Measurements from ENCODE around the gene RAB8B.
"Not testable (repeated sequence)": the region's sequence is repeated elsewhere in the genome, so short reads cannot be mapped to it uniquely, and the experiment has no call there.

The RAB8B gene

DNA sequence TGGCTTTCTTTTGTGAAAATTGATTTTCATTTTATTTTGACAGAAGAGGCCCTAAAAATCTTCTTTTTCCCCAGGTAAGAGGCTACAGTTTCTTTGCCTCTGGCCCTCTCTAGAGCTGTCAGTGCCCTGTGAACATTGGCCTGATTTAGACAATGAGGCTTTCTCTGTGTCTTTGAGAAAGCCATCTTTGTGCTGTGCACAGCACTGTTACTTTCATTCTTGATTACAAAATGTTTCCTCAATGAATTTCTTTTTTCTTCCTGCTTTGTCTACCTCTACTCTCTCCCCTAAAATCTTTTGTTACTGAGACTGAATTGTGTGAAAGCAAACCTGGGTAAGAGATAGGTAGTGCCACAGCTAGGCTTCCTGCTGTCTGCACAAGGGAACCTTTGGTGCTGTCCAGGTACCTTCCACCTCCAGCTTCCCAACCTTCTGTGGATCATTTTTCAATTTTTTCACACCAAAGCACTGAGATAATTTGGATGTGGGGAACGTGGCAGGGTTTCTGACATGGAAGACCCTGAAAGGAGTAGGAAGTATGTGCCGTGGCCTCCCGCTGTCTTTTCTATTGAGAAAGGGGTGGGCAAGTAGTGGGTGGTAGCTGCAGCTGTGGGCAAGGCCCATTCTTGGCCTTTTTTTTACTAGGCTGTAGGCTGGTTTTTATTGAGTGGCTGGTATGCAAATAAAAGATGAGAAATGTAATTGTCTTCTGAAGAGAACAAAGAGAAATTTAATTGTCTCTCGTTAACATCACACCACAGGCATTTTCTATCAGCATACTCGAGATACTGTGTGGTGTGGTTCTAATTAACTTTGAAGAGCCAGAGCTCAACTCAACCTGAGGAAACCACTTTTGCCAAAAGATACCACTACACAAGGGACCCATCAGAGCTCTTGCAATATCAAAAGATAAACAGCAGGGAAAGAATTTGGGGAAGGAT is 21.0 kb downstream of the RAB8B start:
- DNase-seq: no peak

DNA sequence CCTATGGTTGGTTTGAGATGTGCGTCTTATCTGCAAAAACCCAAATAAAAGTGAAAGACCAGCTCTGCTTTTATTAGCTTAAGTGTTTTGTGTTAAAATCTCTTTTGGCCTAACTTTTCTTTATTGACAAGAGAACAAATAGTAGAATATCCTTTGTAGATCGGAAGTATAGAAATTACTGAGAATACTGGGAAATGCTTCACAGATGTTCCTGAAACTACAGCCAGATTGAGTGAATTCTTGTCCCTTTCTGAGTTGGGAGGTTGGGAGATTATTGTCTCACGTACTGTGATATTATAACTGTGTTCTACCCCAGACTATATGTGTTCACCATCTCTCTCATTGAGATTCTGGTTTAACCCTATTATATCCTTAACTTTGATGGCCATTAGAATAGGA is 21.7 kb downstream of the RAB8B start:
- DNase-seq: no peak

DNA sequence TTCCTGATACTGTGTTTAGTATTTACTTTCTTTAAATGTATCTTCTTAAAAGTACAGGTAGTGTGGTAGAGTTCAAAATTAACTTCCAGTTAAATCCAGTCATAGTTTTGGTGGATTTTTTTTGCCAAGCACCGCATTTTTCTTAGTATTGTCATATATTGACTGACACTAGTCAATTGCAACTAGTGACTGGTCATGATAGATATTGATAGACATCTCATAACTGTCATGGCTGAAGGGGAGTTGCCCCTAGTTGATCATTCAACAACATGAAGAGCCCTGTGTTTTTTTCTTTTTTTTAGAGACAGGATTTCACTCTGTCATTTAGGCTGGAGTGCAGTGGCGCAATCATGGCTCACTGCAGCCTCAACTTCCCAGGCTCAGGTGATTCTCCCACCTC is 22.1 kb downstream of the RAB8B start:
- no peak for DNase-seq

DNA sequence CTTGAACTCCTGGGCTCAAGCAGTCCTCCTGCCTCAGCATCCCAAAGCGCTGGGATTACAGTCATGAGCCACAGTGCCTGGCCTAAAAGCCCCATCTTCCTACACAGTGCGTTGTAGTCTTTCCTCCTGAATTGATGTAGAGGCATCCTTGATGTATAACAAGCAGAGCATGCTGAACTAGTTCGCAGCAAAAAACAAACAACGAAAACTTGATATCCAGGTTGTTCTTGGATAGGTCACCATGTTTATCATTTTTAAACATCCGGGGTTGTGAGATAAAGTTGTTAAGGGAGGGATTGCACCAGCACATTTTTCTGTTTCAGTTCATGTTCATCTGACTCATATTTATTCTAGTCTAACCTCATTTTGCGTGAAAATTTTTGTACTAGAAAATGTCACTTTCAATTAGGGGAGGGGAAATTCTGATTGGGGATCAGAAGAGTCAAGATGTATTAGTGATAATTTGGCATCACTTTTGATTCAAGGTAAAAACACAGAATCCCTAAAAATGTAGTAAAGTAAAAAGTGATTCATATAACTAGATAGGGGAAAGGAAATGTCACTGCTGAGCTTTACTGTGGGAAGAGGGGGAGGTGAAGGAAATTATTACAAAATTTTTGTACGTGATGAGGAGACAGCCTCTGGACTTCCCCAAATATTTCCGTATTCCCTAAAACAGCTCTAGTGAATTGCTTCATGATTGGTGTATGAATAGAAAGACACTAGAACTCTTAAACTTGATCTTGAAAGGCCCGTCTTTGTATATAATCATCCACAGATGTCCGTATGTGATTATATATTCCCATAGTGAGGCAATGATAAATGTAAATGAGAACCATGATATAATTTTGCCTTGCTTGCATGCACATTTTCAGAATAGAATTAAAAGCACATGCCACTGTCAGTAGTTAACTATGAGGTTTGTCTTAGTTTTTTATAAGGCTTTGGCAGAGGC is 22.9 kb downstream of the RAB8B start:
- DNase-seq: no peak

DNA sequence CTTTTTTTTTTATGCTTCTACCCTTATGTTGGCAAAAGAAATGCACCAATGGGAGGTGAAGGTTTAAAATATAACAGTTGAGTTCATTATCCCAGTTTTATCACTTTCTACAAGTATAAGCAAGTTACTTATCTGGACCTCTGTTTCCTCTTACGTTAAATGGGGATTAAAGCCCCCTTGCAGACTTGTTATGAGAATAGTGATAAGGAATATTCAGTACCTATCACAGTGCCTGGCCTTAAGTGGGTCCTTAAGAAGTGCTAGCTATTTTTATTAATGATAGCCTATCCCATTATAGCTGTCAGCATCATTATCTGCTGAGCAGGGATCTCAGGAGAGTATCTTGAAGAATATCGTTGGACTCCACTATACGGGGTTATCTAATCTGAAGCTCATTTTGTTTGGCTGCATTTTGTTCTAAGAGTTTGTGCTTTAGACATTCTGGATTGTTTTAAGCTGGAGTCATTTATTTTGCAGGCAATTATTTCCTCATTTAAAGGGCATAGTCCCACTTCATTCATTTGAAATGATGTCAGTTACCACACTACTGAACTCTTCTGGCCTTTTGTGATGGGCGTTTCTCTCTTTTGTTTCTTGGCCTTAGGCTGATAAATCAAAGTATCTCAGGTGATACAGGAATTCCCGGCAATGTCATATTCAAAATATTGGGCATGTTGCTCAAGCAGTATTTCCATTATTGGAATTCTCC is 28.8 kb downstream of the RAB8B start:
- no peak for DNase-seq

DNA sequence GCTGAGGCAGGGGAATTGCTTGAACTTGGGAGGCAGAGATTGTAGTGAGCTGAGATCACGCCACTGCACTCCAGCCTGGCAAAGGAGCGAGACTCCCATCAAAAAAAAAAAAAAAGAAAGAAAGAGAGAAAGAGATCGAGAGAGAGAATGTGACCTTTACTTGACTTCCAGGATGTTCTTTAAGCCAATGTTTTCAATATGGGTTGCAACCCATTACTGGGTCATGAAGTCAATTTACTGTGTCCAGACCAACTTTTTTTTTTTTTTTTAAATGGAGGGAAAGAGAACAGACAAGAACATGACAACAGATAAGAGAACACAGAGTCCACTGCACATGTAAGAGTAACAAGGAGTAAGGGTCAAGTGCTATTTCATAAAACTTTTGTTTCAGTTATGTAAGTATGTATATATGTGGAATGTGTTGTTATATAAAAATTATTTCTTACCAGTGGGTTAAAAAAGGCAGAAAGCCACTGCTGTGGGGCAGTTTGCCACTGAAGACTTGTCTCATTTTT is 29.8 kb downstream of the RAB8B start:
- DNase-seq: no peak

DNA sequence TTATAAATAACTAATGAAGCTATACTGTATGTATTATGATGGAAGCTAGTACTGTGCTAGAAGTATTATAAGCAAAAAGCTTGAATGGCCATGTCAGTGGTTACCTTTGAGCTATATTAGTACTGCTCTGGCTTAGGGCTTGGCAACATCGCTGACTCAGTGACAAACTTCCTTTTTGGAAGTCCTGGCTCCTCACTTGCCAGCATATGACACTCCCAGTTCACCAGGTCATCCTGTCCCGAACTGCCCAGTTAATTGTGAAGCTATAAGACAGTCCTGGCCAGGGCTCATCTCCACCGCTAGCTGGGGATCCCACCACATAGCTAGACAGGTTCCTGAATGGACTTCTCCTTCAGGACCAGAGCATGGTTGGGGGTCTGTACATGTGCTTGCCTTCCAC is 31.9 kb downstream of the RAB8B start:
- DNase-seq: no peak

DNA sequence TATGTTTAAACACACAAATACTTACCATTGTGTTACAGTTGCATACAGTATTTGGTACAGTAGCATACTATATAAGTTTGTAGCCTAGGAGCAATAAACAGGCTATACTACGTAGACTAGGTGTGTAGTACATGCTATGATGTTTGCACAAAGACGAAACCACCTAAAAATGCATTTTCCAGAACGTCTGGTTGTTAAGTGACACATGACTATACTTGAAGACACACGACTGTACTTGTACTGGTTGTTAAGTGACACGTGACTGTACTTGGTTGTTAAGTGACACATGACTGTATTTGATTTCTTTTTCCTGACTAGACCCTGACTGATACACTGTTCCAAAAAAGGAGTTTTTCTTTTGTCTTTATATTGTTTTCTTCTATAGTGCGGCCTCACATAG is 34.1 kb downstream of the RAB8B start:
- no peak for DNase-seq

DNA sequence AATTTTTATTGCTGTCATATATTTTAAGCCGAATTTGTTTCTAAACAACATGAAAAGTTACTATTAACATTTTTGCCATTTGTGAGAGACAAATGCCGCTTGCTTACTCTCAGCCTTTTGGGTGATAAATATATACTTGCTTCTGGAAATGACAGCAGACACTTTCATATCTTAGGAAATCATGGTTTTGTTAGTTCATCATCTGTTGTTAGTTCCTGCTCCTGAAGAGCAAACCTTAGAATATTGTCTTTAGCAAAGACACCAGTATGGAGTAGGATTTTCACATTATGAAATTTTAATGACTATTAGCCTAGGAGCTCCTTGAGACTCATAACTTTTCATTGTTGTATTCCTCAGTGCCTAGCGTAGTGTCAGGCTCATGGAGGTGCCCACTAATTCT is 36.0 kb downstream of the RAB8B start:
- DNase-seq: no peak

DNA sequence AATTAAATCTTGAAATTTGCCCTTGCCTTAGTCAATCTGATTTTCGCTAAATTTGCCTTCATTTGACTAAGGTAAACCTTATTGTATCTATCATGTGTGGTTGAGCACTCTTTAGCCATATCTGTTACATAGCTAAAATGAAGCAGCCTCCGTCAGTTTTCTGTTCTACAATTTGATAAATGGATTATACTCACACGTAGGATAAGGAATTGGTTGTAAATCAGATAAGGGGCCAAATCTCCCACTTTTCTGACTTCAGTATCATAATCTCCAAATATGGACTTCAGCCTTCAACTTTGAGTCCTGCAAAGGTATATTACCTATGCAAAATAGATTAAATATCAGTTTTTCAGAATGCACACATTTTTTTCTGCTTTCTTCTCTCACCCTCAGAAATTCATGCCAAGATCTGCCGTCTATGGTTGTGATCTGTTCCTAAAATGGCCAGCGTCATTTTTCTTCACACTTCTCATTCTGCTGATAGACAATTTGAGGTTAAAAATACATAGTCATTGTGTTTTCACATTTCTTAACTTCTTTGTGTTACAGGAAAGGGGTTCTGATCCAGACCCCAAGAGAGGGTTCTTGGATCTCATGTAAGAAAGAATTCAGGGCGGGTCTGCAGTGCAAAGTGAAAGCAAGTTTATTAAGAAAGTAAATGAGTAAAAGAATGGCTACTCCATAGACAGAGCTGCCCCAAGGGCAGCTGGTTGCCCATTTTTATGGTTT is 36.9 kb downstream of the RAB8B start:
- DNase-seq: no peak

DNA sequence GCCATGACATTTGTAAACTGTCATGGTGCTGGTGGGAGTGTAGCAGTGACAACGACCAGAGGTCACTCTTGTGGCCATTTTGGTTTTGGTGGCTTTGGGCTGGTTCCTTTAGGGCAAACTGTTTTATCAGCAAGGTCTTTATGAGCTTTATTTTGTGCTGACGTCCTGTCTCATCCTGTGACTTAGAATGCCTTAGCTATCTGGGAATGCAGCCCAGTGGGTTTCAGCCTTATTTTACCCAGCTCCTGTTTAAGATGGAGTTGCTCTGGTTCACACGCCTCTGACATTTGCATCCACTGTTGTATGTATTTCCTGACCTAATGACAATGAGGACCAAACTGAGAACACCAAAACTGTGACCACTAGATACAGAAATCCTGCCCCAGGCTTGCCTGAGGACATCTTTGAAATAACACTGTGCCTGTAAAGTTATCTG is 37.6 kb downstream of the RAB8B start:
- DNase-seq: no peak

DNA sequence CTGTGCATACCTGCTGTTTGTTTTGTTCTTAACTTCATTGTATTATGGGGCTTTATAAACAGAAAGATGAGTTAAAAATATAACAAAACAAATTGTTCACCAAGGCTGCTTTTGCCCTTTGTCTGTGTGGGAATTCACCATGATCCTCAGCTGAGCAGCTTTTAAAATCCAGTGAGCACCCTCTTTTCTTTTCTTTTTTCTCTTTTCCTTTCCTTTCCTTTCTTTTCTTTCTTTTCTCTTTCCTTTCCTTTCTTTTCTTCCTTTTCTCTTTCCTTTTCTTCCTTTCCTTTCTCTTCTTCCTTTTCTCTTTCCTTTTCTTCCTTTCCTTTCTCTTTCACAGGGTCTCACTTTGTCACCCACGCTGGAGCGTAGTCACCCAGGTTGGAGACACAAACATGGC is 38.3 kb downstream of the RAB8B start:
- DNase-seq: no peak

DNA sequence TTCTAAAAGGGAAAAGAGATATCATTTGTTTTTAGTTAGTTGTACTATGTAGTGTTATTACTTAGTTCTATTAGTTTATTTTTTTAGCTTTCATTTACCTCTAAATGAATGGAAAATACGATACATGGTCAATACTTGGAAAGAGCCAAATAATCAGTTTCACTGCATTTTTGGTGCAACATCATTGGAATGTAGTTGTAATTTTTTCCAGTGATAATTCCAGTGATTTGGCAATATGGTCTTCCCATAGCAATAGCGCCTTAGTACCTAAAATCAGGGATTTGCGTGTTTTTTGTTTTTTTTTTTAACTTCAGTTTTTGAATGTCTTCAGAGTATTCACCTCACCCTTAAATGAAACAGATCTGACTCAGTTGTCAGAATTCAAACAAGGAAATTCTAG is 41.8 kb downstream of the RAB8B start:
- DNase-seq: no peak

DNA sequence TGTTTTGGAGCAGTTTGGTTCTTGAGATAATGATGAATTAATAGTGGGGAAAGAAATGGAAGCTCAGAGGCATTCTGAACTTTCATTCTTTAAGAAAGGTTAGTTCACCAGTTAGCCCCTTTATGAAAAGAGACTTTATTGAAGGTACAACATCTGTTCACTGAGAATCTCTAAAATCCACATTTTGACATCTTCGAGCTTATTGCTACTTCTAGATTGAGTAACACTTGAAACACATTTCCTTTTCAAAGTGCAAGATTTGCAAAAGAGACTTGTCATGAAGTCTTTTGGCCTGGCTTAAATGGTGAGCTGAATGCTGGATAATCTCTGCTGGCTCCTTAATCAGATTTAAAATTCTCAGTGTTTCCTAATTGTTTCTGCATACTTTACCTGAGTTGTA is 42.3 kb downstream of the RAB8B start:
- no peak for DNase-seq

DNA sequence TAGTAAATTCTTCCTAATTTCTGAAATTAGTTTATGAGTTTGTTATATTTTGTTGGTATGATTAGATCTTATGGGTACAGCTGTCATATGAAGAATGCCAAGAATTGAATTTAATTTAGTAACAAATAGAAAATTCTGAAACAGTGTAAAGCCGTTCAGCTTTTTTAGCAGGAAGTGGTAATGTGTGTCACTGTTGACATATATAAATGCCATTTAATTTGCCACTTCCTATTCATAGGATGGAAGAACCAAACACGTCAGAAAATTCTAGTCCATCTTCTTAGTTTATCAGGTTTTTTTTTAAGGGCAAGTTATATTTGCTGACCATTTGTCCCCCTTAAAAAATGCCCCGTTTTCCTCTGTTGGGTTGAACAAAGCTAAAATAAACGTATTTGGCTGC is 43.0 kb downstream of the RAB8B start:
- DNase-seq: no peak

DNA sequence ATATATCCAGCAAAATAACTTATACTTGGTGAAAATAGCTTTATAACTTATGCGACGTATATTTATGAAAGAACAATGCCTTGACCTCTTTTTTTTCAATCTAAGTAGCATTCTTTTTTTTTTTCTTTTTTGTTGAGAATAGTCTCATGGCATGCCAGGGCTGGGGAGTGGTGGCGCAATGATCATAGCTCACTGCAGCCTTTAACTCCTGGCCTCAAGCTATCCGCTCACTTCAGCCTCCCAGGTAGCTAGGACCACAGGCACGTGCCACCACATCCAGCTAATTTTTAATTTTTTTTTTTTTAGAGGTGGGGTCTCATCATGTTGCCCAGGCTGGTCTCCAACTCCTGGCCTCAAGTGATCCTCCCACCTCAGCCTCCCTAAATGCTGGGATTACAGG is 43.5 kb downstream of the RAB8B start:
- no peak for DNase-seq

DNA sequence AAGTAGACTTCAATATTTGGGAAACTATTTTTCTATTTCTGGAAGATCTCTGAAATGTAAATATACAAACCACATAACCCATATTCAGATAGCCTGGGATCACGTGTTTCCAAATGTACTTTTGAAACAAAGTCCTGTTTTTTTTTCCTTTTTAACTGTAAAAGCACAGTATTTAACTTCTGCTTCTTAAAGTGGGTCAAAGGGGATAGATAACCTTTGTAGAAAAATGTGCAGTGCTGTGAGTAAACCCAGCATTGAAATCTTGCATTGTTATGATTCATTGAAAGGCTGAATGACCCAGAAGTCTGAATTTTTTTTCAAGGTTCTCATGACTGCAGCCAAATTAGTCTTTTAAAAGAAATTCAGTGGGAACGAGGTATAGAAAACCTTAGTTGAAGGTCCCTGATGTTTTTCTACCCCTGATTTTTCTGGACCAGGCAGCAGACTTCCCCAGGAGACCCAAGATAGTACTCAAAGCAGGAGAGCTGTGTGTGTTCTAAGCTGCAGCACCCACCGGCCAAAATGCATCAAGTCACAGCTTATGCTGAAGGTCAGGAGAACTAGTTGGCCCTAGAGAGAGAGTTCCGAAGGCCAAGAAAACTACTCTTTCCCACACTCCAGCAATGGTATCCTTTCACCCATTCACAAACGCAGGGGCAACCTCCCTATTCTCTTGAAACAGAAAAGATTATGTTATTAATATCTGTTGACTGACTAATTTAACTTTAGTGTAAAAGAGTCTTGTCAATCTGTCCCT is 44.4 kb downstream of the RAB8B start:
- no peak for DNase-seq

DNA sequence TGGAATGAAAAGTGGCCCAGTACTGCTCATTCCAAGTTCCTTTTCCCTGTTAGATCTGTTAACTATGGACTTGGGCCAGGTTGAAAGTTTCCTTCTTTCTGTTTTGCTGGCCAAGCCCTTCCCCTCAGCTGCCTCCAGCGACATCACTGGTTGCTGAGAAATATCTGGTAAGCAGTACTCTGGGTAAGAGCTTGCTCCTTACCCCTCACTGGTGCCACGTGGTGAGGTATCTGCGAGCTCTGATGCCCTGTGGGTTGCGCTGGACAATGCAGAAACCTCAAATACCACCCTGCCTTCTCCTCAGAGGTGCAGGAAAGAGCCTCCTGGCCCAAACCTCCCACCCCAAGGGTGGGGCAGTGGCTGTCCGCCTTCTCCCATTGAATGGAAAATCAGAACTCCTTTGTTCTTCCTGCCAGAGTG is 45.1 kb downstream of the RAB8B start:
- DNase-seq: no peak

DNA sequence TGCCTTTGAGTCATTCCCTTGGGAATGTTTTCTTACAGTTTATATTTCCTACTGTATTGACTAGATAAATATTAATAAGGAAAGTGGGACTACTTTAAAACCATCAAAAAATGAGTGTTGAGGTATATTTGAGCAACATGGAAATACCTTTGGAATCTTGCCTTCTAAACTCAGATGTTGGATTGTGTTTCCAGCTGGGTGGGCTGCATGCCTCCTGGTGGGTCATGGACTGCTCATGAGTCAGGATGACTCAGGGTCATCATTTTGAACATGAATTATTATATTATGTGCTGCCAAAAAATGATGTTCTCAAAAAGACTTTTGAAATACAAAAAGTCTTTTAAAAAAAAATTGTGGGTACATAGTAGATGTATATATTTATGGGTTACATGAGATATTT is 46.9 kb downstream of the RAB8B start:
- DNase-seq: no peak

DNA sequence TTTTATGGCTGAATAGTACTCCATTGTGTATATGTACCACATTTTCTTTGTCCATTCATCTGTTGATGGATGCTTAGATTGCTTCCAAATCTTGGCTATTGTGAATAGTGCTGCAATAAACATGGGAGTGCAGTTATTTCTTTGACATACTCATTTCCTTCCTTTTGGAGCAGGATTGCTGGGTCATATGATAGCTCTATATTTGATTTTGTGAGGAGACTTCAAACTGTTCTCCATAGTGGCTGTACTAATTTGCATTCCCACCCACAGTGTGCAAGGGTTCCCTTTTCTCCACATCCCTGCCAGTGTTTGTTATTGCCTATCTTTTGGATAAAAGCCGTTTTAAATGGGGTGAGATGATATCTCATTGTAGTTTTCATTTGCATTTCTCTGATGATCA is 47.7 kb downstream of the RAB8B start:
- DNase-seq: not testable (repeated sequence)

DNA sequence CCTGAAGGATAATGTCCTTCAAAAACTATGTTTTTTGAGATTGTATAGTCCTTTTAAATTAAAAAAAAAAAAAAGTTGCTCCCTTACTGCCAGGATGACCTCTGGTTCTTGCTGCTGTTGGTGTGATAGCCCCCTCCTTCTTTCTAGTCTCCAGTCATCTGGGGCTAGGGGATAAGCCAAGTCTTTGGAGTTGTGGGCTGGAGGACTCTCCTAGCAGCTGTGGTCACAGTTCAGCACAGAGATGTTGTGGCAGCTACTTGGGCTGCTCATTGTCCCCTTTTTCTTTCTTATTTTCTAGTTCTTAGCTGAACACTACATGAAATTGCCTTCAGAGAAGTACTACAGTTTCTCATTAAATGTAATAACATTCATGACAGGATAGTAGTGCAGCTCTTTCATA is 48.8 kb downstream of the RAB8B start:
- DNase-seq: no peak

All from right forelimb (tissue), 1 donor.